OCI-LY1 (cell line): Measurements from ENCODE around the gene DLAT.

Experiments used
- EZH2 ChIP-seq: fragments of 200-600 bp; sonication (generic), shearing (Covaris generic); IDR thresholded peaks from 2 replicates; pipeline ENCODE4 v1.8.0; 2017; ENCODE audit warnings: borderline replicate concordance, mixed run types, mild to moderate bottlenecking, antibody characterized with exemption, low read length, moderate library complexity, mixed read lengths
- TF ChIP-seq, protein P1 (sequence below): fragments of 200-600 bp; sonication (generic), shearing (Covaris generic); IDR thresholded peaks from 2 replicates; pipeline ENCODE4 v1.5.1; 2017; ENCODE audit warnings: mild to moderate bottlenecking, antibody characterized with exemption, low read length, moderate library complexity, mixed read lengths

- TF ChIP-seq, protein P1, sequence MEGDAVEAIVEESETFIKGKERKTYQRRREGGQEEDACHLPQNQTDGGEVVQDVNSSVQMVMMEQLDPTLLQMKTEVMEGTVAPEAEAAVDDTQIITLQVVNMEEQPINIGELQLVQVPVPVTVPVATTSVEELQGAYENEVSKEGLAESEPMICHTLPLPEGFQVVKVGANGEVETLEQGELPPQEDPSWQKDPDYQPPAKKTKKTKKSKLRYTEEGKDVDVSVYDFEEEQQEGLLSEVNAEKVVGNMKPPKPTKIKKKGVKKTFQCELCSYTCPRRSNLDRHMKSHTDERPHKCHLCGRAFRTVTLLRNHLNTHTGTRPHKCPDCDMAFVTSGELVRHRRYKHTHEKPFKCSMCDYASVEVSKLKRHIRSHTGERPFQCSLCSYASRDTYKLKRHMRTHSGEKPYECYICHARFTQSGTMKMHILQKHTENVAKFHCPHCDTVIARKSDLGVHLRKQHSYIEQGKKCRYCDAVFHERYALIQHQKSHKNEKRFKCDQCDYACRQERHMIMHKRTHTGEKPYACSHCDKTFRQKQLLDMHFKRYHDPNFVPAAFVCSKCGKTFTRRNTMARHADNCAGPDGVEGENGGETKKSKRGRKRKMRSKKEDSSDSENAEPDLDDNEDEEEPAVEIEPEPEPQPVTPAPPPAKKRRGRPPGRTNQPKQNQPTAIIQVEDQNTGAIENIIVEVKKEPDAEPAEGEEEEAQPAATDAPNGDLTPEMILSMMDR = no peak
- no peak for TF ChIP-seq EZH2
Measured at GRCh38 chr11:111986589-111986988, 38.6 kb upstream of the DLAT start.
